Urothelium cell line (cell line): Measurements from ENCODE around the gene CYP51A1.
"Not testable (repeated sequence)": the region's sequence is repeated elsewhere in the genome, so short reads cannot be mapped to it uniquely, and the experiment has no call there.

Experiments
- DNase-seq: peaks from one replicate; pipeline ENCODE4 v3.0.0; 2011; ENCODE audit warnings: low spot score, mixed read lengths
- FAIRE-seq: peaks from 2 replicates; lab custom pipeline; 2011; peaks lifted over from hg19 to GRCh38; lab: Jason Lieb, UNC

Gene CYP51A1

DNA sequence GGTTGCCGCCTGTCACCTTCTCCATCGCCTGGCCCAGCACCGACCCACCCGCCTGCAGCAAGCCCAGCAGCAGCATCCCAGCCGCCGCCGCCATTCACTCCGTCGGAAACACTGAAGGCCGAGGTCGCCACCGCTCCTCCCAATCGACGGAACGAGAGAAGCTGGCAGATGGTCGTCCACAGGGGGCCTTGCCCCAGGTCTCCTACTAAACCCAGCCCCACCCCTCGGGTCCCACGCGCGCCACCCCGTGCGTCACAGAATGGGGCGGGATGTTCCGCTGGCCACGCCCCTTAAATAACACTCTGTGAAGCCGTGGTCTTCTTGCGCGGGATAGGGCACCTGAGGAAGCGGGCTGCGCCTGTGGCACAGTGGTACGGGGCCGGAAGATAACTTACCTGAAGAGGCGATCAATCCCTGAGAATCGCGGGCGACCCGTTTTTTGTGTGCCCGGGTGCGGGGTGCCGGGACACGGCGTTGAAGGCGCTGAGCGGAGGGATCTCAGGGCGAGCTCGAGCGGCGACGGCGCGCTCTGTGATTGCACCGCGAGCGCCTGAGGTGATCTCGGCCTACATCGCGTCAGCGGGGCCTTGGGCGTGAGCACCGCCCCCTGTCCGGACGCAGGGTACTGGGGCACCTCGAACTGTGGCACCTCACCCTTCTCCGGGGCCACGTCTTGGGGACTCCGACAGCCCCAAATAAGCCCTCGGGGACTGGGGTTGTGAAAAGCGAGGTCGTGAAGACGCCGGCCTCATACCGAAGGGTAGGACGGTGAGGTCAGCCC, at the start of gene CYP51A1:
Gene CYP51A1 (minus strand): TSS at position 207 of the 781 bp plus-strand sequence. CDS start 113 bp downstream, at position 94.
- DNase-seq (peak; percentile 98), FAIRE-seq (peak; percentile 79)

DNA sequence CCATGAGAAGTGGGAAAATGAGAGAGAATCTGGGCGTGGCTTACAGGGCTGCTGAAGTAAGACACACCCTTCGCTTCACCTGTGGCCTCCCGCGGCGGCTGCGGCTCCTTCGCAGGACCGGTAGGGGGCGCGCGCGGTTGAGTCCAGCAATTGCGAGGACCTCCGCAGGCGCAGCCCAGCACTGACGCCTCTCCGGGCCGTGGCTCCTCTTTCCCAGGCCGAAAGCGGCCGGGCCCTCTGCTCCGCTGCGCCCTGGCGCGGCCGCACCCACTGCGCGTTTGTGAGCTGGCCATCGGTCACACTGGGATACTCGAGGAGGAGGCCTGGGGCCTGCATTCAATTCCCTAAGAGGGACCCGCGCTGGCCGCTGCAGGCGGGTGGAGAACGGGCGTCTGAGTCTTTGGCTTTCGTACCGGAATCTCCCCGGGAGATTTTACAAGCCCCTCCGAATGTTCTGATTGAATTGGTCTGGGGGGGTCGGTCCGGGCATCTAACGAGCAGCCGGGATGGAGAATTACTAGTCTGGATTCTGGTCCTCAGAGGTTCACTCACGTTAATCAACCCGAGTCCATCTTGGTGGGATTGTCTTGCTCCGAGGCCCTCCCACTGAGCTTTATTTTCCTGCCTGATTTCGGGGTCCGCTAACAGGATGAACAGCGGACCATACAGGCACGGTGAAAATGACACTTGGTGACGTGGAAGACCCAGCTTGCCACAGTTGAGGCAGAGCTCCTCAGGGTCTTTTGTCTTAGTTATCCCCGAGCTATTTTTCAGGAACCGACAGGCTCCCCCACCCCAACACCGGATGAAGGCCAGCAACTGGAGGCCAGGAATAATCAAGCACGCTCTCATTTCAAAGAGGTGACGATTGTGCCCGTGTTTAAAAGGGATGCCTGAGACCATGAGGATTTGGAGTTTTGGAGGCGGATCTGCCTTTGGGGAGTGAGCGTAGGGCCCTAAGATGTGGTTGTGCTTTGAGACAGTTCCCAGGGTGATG, 44.9 kb upstream of the CYP51A1 start, which contains the start of gene LRRD1:
Gene LRRD1 (minus strand): TSS at position 215 of the 997 bp plus-strand sequence. CDS start 13,940 bp downstream, outside the sequence.
- DNase-seq (peak; percentile 98), FAIRE-seq (peak; percentile 95)

- FAIRE-seq (no peak), DNase-seq (no peak)
Measured at GRCh38 chr7:92177362-92177761, 43.1 kb upstream of the CYP51A1 start.

DNA sequence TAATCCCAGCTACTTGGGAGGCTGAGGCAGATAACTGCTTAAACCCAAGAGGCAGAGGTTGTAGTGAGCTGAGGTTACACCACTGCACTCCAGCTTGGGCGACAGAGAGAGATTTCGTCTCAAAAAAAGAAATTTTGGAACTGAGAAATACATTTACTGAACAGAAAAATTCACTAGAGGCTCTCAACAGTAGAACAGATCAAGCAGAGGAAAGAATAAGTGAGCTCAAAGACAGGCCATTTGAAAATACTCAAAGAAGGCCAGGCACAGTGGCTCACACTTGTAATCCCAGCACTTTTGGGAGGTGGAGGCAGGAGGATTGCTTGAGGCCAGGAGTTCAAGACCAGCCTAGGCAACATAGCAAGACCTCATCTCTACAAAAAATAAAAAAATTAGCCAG, 35.3 kb upstream of the CYP51A1 start:
- FAIRE-seq, DNase-seq: not testable (repeated sequence)

DNA sequence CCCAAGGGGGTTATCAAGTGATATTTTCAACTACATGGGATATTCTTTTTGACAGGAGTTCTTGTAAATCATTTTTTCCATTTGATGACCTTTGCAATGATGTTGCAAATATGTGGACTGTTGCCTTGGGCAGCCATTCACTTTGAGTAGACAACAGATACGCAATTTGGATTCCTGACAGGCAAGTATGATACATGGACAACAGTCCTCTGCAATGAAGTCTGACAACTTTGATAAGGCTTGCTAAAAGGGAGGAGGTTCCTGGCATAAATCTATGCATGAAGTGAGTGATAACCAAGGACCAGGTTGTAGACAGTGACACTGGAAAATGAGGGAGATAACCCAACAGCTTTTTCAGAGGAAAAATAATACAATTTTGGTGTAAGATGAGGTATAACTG, 27.0 kb upstream of the CYP51A1 start:
- FAIRE-seq (peak; percentile 50), DNase-seq (no peak)

GRCh38 chr7:92158660-92159575, 24.6 kb upstream of the CYP51A1 start:
- FAIRE-seq (no peak), DNase-seq (peak; percentile 56)

DNA sequence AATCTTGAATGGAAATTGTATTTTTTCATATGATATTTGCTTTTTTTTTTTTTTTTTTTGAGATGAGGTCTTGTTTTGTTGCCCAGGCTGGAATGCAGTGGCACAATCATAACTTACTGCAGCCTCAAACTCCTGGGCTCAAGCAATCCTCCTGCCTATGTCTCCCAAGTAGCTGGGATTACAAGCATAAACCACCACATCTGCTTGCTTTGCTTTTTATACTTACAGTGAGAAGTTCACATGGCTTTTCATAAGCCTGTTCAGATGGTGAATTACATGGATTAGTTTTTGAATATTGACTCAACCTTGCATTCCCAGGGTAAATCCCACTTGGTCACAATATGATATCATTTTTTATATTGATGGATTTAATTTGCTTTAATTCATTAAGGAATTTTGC, 22.7 kb upstream of the CYP51A1 start:
- DNase-seq (no peak), FAIRE-seq (no peak)

- FAIRE-seq: no peak
- DNase-seq: no peak
Measured at GRCh38 chr7:92155108-92155739, 20.9 kb upstream of the CYP51A1 start.

DNA sequence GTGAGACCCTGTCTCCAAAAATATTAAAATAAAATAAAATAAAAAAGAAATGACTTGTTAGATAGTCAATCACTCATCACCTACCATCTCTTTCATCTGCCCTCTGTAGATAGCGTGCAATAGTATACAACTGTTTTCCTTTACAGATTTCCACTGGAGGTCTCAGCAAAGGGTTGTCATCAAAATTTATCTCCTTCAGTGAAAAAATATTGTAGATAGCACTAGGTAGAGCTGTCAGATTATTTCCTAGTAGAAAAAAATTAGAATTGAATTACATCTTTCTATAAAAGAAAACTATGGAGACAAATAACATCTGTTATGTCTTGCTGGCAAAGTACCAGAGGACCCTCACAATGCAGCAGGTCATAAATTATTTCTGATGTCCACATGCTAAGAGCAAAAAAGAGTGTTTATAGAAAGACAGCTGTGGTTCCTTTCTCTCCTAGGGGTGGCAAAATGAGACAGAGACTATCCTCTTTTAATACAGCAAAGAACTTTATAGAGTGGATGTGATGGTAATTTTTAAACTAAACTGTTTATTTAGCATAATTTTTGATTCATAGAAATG, 16.3 kb upstream of the CYP51A1 start:
- no peak for FAIRE-seq
- no peak for DNase-seq

- DNase-seq (no peak), FAIRE-seq (no peak)
Measured at GRCh38 chr7:92149736-92150239, 15.5 kb upstream of the CYP51A1 start.

GRCh38 chr7:92143192-92143880, 9.1 kb upstream of the CYP51A1 start:
- DNase-seq, FAIRE-seq: not testable (repeated sequence)

DNA sequence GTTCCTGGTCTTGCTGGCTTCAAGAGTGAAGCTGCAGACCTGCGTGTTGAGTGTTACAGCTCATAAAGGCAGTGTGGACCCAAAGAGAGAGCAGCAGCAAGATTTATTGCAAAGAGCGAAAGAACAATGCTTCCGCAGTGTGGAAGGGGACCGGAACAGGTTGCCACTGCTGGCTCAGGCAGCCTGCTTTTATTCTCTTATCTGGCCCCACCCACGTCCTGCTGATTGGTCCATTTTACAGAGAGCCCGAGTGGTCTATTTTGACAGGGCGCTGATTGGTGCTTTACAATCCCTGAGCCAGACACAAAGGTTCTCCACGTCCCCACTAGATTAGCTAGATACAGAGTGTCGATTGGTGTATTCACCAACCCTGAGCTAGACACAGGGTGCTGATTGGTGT, 8.5 kb upstream of the CYP51A1 start:
- not testable (repeated sequence) for DNase-seq, FAIRE-seq

- no peak for DNase-seq
- FAIRE-seq: no peak
Measured at GRCh38 chr7:92141161-92141560, 6.9 kb upstream of the CYP51A1 start.

DNA sequence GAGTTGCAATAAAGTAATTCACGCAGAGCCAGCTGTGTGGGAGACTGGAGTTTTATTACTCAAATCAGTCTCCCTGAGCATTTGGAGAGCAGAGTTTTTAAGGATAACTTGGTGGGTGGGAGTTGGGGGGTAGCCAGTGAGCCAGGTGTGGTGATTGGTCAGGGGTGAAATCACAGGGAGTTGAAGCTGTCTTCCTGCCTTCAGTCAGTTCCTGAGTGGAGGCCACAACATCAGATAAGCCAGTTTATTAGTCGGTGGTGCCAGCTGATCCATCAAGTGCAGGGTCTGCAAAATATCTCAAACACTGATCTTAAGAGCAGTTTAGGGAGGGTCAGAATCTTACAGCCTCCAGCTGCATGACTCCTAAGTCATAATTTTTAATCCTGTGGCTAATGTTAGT, 3.3 kb upstream of the CYP51A1 start:
- no peak for DNase-seq
- FAIRE-seq: no peak

DNA sequence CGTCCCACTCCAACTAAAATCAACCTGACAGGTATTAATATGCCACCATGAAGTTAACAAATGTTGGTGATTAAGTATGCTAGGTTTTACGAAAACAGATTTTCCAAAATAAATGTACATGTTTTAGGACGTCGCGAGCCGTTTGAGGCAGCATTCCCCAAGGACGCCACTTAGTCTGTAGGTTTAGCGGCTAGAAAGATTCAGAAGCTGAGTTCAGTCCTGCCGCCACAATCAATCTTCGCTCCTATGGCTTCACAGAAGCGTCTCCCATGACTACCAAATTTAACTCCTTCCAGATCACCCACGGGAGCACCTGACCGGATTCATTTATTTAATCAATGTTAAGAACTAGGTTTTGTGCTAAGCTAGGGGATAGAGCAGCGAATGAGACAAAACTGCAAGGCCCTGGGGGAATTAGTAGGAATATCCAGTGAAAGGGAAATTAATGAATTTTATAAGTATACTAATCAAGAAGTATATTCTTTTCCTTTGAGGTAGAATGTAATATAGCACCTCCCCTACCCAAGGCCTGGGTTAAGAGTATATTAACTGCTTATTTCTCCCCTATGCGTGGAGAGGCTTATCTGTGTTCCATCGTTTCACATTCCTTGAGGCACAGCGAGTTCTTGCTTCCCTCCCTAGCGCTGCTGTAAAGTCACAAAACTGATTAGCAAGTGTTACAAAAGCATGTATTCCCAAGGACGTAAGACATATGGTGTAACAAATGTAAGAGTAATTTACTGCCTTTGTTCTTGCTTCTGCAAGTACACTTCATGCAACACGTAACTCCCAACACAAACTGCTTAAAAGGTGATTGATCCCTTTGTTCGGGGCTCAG, 994 bp upstream of the CYP51A1 start:
- FAIRE-seq (no peak), DNase-seq (peak; percentile 48)

DNA sequence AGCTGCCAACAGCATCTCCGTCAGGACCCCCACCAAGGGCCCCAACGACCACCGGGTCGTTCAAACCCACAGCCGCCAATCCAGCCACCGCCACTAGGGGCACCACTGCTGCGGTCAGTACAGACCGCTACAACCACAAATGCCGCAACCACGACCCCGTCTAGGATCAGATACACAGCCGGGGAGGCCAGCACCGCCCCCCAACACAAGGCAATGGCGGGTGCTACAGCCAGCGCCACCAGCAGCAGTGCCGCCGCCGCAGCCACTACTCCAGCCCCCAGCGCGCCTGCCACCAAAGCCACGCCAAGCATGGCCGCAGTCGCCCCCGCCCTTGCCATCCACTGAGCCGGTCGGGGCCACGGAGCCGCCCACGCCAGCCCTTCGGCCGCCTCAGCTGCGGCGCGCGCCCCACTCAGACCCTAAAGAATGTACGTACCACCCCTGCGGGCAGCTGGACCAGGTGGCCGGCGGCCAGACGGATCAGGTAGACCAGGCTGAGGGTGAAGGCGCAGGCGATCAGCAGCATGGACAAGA, 473 bp downstream of the CYP51A1 start:
- FAIRE-seq (peak; percentile 78), DNase-seq (peak; percentile 76)

- FAIRE-seq: no peak
- no peak for DNase-seq
Measured at GRCh38 chr7:92133133-92133736, 1.0 kb downstream of the CYP51A1 start.
